Lung (tissue), 12 donors: Measurements from ENCODE around the gene OR52B6. TPM values are rescaled to one million over a fixed set of nuclear protein-coding genes. Genes with fewer than 3 reads are reported as not detected.

Source experiments
- ATAC-seq: fragments of 200-7000 bp; cut with Tn5 transposase; one replicate; pipeline ENCODE4 v1.9.1; 2020; ENCODE audit warnings: moderate number of reproducible peaks; ENCODE audit not compliant: insufficient read depth, low FRiP score
- DNase-seq, 3 donors: peaks; one replicate each; pipeline ENCODE4 v3.0.0-alpha.2; 2013 to 2017
- H3K27ac ChIP-seq, 2 donors: one replicate each; pipeline ENCODE4 v1.5.1; 2013; ENCODE audit warnings: mild to moderate bottlenecking in 2 of 2, moderate library complexity in 2 of 2, control low read depth in 1 of 2, inconsistent platforms in 1 of 2, low read depth in 1 of 2, low read length in 1 of 2
- H3K27me3 ChIP-seq, 3 donors: one replicate each; pipeline ENCODE4 v1.5.1; 2013; ENCODE audit warnings: low read length in 2 of 3; ENCODE audit not compliant: control insufficient read depth in 3 of 3, insufficient read depth in 3 of 3
- H3K36me3 ChIP-seq, 4 donors: one replicate each; pipeline ENCODE4 v1.5.1; 2013; ENCODE audit warnings: low read length in 4 of 4, mild to moderate bottlenecking in 1 of 4, moderate library complexity in 1 of 4; ENCODE audit not compliant: control insufficient read depth in 4 of 4, insufficient read depth in 4 of 4
- H3K4me1 ChIP-seq, 5 donors: one replicate each; pipeline ENCODE4 v1.5.1; 2013; ENCODE audit warnings: low read length in 5 of 5, mild to moderate bottlenecking in 2 of 5, moderate library complexity in 1 of 5; ENCODE audit not compliant: control insufficient read depth in 5 of 5, insufficient read depth in 5 of 5
- H3K4me3 ChIP-seq: one replicate; pipeline ENCODE4 v1.5.1; 2013; ENCODE audit warnings: mild to moderate bottlenecking, control low read depth, moderate library complexity
- H3K9ac ChIP-seq, 2 donors: one replicate each; pipeline ENCODE4 v1.5.1; 2013; ENCODE audit warnings: low read length in 2 of 2, control low read depth in 1 of 2; ENCODE audit not compliant: insufficient read depth in 1 of 2
- H3K9me3 ChIP-seq, 4 donors: one replicate each; pipeline ENCODE4 v1.5.1; 2013; ENCODE audit warnings: low read length in 3 of 4, mild to moderate bottlenecking in 1 of 4, moderate library complexity in 1 of 4; ENCODE audit not compliant: control insufficient read depth in 4 of 4, insufficient read depth in 3 of 4
- WGBS, 2 donors: extraction: QIAGEN DNeasy Blood & Tissue Kit; methylation state at CpG; one replicate each; pipeline ENCODE4 v1.1.7; 2013; 5-methylcytosine and 5-hydroxymethylcytosine counted together
- polyA plus RNA-seq, 2 donors: library from polyadenylated mRNA; stranded (reverse); fragments of 200-250 nt; gene quantifications; one replicate each; pipeline ENCODE4 v1.2.1, GENCODE V29; 2013
- total RNA-seq, 2 donors: library from RNA; depleted of rRNA in 1 of 2; stranded (reverse); fragments of >200 nt in 1 of 2; gene quantifications; one replicate each; pipeline ENCODE4 v1.2.1, GENCODE V29; 2014 to 2021
- TF ChIP-seq, protein P1 (sequence below): IDR thresholded peaks from 2 replicates; pipeline ENCODE4 v1.5.1; 2012; ENCODE audit warnings: mild to moderate bottlenecking; ENCODE audit errors: control extremely low read depth, extremely low read depth
- donor health status: control.
- donor health status: control.
- donor health status: Bipolar disorder and iron deficiency.
- donor health status: healthy.
- donor health status: DM: yes; HTN: yes; CAD: no.

OR52B6 gene
- total and polyA plus RNA-seq, 4 donors: not detected

DNA sequence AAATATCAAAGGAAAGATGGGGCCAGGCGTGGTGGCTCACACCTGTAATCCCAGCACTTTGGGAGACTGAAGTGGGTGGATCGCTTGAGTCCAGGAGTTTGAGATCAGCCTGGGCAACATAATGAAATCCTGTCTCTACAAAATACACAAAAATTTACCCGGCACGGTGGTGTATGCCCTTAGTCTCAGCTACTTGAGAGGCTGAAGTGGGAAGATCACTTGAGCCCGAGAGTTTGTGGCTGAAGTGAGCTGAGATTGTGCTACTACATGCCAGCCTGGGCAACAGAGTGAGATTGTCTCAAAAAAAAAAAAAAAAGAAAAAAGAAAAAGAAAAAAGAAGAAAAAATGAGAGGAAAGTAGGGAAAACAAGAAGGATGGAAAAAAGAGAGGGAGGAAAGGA is 11.9 kb downstream of the OR52B6 start:
- no peak overlapping the region for H3K27ac ChIP-seq
- H3K4me1 ChIP-seq: peaks cover 0 to 6% (median 0%) of the 10 kb centered on the region in 5 donors
- DNase-seq: peak in 1 of 3 donors; percentile 6
- 70 to 88% methylated on average over 5 of the region's 5 CpGs for WGBS, 2 donors
- TF ChIP-seq, protein P1, sequence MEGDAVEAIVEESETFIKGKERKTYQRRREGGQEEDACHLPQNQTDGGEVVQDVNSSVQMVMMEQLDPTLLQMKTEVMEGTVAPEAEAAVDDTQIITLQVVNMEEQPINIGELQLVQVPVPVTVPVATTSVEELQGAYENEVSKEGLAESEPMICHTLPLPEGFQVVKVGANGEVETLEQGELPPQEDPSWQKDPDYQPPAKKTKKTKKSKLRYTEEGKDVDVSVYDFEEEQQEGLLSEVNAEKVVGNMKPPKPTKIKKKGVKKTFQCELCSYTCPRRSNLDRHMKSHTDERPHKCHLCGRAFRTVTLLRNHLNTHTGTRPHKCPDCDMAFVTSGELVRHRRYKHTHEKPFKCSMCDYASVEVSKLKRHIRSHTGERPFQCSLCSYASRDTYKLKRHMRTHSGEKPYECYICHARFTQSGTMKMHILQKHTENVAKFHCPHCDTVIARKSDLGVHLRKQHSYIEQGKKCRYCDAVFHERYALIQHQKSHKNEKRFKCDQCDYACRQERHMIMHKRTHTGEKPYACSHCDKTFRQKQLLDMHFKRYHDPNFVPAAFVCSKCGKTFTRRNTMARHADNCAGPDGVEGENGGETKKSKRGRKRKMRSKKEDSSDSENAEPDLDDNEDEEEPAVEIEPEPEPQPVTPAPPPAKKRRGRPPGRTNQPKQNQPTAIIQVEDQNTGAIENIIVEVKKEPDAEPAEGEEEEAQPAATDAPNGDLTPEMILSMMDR: no peak
- no peak for ATAC-seq
- H3K9ac ChIP-seq: no peak overlapping the region
- H3K36me3 ChIP-seq: no peaks in the 10 kb centered on the region
- no peaks in the 10 kb centered on the region for H3K27me3 ChIP-seq
- H3K9me3 ChIP-seq: no peaks in the 10 kb centered on the region
- H3K4me3 ChIP-seq: no peak overlapping the region

GRCh38 chr11:5593146-5593545 is 12.5 kb downstream of the OR52B6 start:
- H3K4me1 ChIP-seq: peaks cover 0 to 6% (median 0%) of the 10 kb centered on the region in 5 donors
- H3K36me3 ChIP-seq: no peaks in the 10 kb centered on the region
- TF ChIP-seq, protein P1: no peak
- 33 to 38% methylated on average over 1 of the region's 1 CpG for WGBS, 2 donors
- H3K27me3 ChIP-seq: no peaks in the 10 kb centered on the region
- H3K27ac ChIP-seq: no peak overlapping the region
- H3K9ac ChIP-seq: no peak overlapping the region
- peaks cover 0 to 2% (median 0%) of the 10 kb centered on the region in 4 donors for H3K9me3 ChIP-seq
- H3K4me3 ChIP-seq: no peak overlapping the region
- DNase-seq: no peak
- no peak for ATAC-seq

GRCh38 chr11:5596607-5597201 is 16.0 kb downstream of the OR52B6 start, which contains the start of gene TRIM6:
Gene TRIM6 (plus strand): TSS chr11:5596637. CDS start chr11:5596898, 261 bp downstream.
- Histone ChIP-seq H3K4me3 (peak within 1 kb of the TSS; percentile 28), H3K27ac (peak within 1 kb of the TSS in 1 of 2 donors; percentile 55)
- 6 to 10% methylated on average over 20 of the region's 20 CpGs for WGBS, 2 donors

More at GRCh38 chr11:5596607-5597201, 16.0 kb downstream of the OR52B6 start, which contains the start of gene TRIM6:
- Histone ChIP-seq H3K9ac (peak within 1 kb of the TSS in 1 of 2 donors; percentile 53), H3K9me3 (peaks cover 0 to 2% (median 0%) of the 10 kb centered on the region in 4 donors), H3K36me3 (no peaks in the 10 kb centered on the region), H3K4me1 (peaks cover 0 to 9% (median 0%) of the 10 kb centered on the region in 5 donors), H3K27me3 (no peaks in the 10 kb centered on the region)
- ATAC-seq (no peak), DNase-seq (peak; percentile 62 to 71 (median 64))
- TF ChIP-seq, protein P1: no peak
